GM18520 (cell line): ENCODE measurements around the gene NXPH1.

ENCODE experiments used
- ATAC-seq: cut with Tn5 transposase; IDR thresholded peaks from one replicate; pipeline ENCODE4 v1.9.1; 2021; ENCODE audit not compliant: unreplicated experiment

Gene NXPH1

GRCh38 chr7:8433477-8434289 is at the start of gene NXPH1:
NXPH1 (plus strand) TSS chr7:8433609.
- ATAC-seq = no peak

- no peak for ATAC-seq
These were observed 48.5 kb upstream of the NXPH1 start for GRCh38 chr7:8384901-8385300.

GRCh38 chr7:8386926-8387550 is 46.4 kb upstream of the NXPH1 start:
- peak; percentile 58 for ATAC-seq

- ATAC-seq = peak; percentile 28
These were observed 45.7 kb upstream of the NXPH1 start for GRCh38 chr7:8387551-8388256.

GRCh38 chr7:8388257-8388625 is 45.2 kb upstream of the NXPH1 start:
- ATAC-seq = no peak

GRCh38 chr7:8389593-8390261 is 43.7 kb upstream of the NXPH1 start:
- ATAC-seq = no peak

- no peak for ATAC-seq
These were observed 43.2 kb upstream of the NXPH1 start for GRCh38 chr7:8390262-8390626.

GRCh38 chr7:8391353-8392062 is 41.9 kb upstream of the NXPH1 start:
- no peak for ATAC-seq

GRCh38 chr7:8396294-8396693 is 37.1 kb upstream of the NXPH1 start:
- ATAC-seq = no peak

- no peak for ATAC-seq
These were observed 24.5 kb upstream of the NXPH1 start for GRCh38 chr7:8408871-8409270.

GRCh38 chr7:8411103-8411502 is 22.3 kb upstream of the NXPH1 start:
- no peak for ATAC-seq

- no peak for ATAC-seq
These were observed 19.8 kb upstream of the NXPH1 start for GRCh38 chr7:8413600-8413999.

- peak; percentile 56 for ATAC-seq
These were observed 14.7 kb upstream of the NXPH1 start for GRCh38 chr7:8418629-8419245.

- ATAC-seq = no peak
These were observed 11.2 kb upstream of the NXPH1 start for GRCh38 chr7:8422177-8422576.

GRCh38 chr7:8423057-8423456 is 10.4 kb upstream of the NXPH1 start:
- ATAC-seq = no peak

GRCh38 chr7:8425223-8425622 is 8.2 kb upstream of the NXPH1 start:
- ATAC-seq = no peak

- ATAC-seq = no peak
These were observed 2.8 kb upstream of the NXPH1 start for GRCh38 chr7:8430643-8431042.

GRCh38 chr7:8434290-8435002 is 1.0 kb downstream of the NXPH1 start:
- ATAC-seq = no peak

GRCh38 chr7:8435095-8435494 is 1.7 kb downstream of the NXPH1 start:
- no peak for ATAC-seq
